Progenitor cell of endocrine pancreas (in vitro differentiated cells): ENCODE results near the gene SLC25A10. TPM values are rescaled to one million over a fixed set of nuclear protein-coding genes. Genes with fewer than 3 reads are reported as not detected.

Experiments
- DNase-seq: peaks from one replicate; pipeline ENCODE4 v3.0.0; 2021; ENCODE audit warnings: low spot score; ENCODE audit not compliant: unreplicated experiment
- H3K27ac Mint-ChIP-seq: 2 replicates; pipeline ENCODE4 v1.8.0; 2021; ENCODE audit warnings: mild to moderate bottlenecking, moderate library complexity, mixed read lengths
- H3K27me3 Mint-ChIP-seq: 2 replicates; pipeline ENCODE4 v1.8.0; 2021; ENCODE audit warnings: mixed read lengths
- H3K36me3 Mint-ChIP-seq: 2 replicates; pipeline ENCODE4 v1.8.0; 2022; ENCODE audit warnings: mixed read lengths; ENCODE audit not compliant: insufficient read depth
- H3K4me1 Mint-ChIP-seq: 2 replicates; pipeline ENCODE4 v1.8.0; 2021; ENCODE audit warnings: low read depth, mixed read lengths
- H3K4me3 Mint-ChIP-seq: 2 replicates; pipeline ENCODE4 v1.8.0; 2021; ENCODE audit warnings: low read depth, mild to moderate bottlenecking, moderate library complexity, mixed read lengths
- H3K9me3 Mint-ChIP-seq: 2 replicates; pipeline ENCODE4 v1.8.0; 2021; ENCODE audit warnings: low read depth, mixed read lengths
- CTCF ChIP-seq: fragments of 200-600 bp; sonication (generic); IDR thresholded peaks from one replicate; pipeline ENCODE4 v1.5.0; 2021; ENCODE audit warnings: antibody characterized with exemption, mild to moderate bottlenecking; ENCODE audit not compliant: unreplicated experiment
- long read RNA-seq: library from polyadenylated mRNA; unstranded; transcript quantifications from one replicate; pipeline ENCODE4 v2.0.0, GENCODE V29; 2020
- total RNA-seq: library from RNA; stranded (reverse); gene quantifications from 2 replicates; pipeline ENCODE4 v1.2.1, GENCODE V29; 2021

SLC25A10 gene
- total RNA-seq: 36.9 and 40.9 TPM in 2 replicates
- long read RNA-seq, partial matches to known transcripts: 2 of 5 reads
- long read RNA-seq, other reads (novel, unspliced or antisense): 0 of 5 reads

GRCh38 chr17:81711814-81712467 lies at the start of gene SLC25A10:
Gene SLC25A10 (plus strand): TSS chr17:81712284. CDS start chr17:81712427, 143 bp downstream.
- no peak for TF ChIP-seq CTCF
- Mint-ChIP-seq H3K4me1 (peaks cover 20% of the 10 kb centered on the region), H3K27ac (peak within 1 kb of the TSS; percentile 97)

GRCh38 chr17:81664051-81664470 lies 48.0 kb upstream of the SLC25A10 start:
- Mint-ChIP-seq H3K36me3 (peaks cover 5% of the 10 kb centered on the region), H3K4me3 (peak overlapping the region; percentile 26), H3K27me3 (no peaks in the 10 kb centered on the region), H3K27ac (no peak overlapping the region), H3K4me1 (peaks cover 18% of the 10 kb centered on the region), H3K9me3 (no peaks in the 10 kb centered on the region)
- no peak for DNase-seq
- TF ChIP-seq CTCF: no peak

More at GRCh38 chr17:81711814-81712467, at the start of gene SLC25A10:
- Mint-ChIP-seq H3K27me3 (peaks cover 5% of the 10 kb centered on the region), H3K4me3 (peak within 1 kb of the TSS; percentile 91), H3K9me3 (no peaks in the 10 kb centered on the region), H3K36me3 (peaks cover under 1% of the 10 kb centered on the region)
- DNase-seq: peak; percentile 64

GRCh38 chr17:81665205-81666091 lies 46.6 kb upstream of the SLC25A10 start:
- Mint-ChIP-seq H3K27me3 (no peaks in the 10 kb centered on the region), H3K9me3 (no peaks in the 10 kb centered on the region), H3K4me1 (peaks cover 18% of the 10 kb centered on the region), H3K4me3 (peak overlapping the region; percentile 96), H3K27ac (peak overlapping the region; percentile 96), H3K36me3 (peaks cover 6% of the 10 kb centered on the region)
- no peak for DNase-seq
- no peak for TF ChIP-seq CTCF

- peaks cover 6% of the 10 kb centered on the region for H3K36me3 Mint-ChIP-seq
- DNase-seq: no peak
- no peaks in the 10 kb centered on the region for H3K9me3 Mint-ChIP-seq
- peaks cover 18% of the 10 kb centered on the region for H3K4me1 Mint-ChIP-seq
- TF ChIP-seq CTCF: no peak
- H3K27me3 Mint-ChIP-seq: no peaks in the 10 kb centered on the region
- peak overlapping the region; percentile 96 for H3K27ac Mint-ChIP-seq
- peak overlapping the region; percentile 96 for H3K4me3 Mint-ChIP-seq
Measured at GRCh38 chr17:81666092-81666341, 46.1 kb upstream of the SLC25A10 start.

GRCh38 chr17:81666342-81667191 lies 45.5 kb upstream of the SLC25A10 start, which contains the start of the genes CCDC137 and OXLD1:
Gene CCDC137 (plus strand): TSS chr17:81666737. CDS start chr17:81666767, 30 bp downstream.
Gene OXLD1 (minus strand): TSS chr17:81666605. CDS start chr17:81666577, 28 bp downstream.
- H3K4me1 Mint-ChIP-seq: peaks cover 18% of the 10 kb centered on the region
- no peak for TF ChIP-seq CTCF
- H3K9me3 Mint-ChIP-seq: no peaks in the 10 kb centered on the region
- DNase-seq: peak; percentile 90
- H3K4me3 Mint-ChIP-seq: peak within 1 kb of the TSS; percentile 96
- H3K27me3 Mint-ChIP-seq: no peaks in the 10 kb centered on the region
- H3K36me3 Mint-ChIP-seq: peaks cover 8% of the 10 kb centered on the region
- H3K27ac Mint-ChIP-seq: peak within 1 kb of the TSS; percentile 96
